ENCODE data around the gene PTPN9. TPM values are rescaled to one million over a fixed set of nuclear protein-coding genes. Genes with fewer than 3 reads are reported as not detected.

The PTPN9 gene
- total and polyA plus RNA-seq, 2 of the 13 experiments (the other 11 are each of a cell fraction or from before 2014, with no cell fraction given) = 16.6 to 19.9 TPM

DNA sequence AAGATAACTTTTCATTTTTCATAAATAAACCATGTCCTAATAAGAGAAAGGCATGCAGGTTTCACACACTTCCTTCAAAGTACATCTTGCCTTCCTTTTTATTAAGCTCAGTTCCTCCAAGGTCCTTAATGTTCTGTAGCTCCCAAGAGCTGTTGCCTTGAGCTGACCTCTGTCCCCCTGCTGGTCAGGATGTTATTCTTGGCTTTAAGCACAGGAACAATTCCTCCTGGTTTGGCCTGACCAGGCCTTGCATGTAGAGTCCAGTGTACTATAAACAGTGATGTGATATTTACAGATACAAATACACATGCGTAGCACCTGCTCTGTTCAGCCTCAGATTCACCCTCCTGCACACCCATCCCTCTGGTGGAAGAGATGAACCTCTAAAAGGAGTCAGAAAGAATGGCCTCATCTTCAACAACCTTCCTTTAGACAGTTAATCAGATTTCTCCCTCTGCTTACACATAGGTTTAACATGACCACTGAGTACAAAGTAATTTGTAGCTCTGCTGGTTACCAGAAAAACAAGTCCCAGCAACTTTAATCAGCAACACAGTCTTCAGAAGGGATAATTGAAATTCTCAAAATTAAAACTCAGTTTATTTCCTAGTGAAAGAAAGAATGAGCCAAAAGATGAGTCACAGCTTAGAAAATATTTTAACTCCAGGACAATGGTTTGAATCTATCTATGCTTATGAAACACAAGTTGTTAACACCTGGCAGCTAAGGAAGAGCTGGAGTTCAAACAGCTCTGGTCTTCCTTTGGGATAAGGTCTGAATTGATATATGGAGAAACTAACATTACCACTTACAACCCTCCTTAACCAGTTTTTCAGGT is 46.5 kb downstream of the PTPN9 start (continued):
- TF ChIP-seq NR2F6 (IDR thresholded peaks at IDR 0.05) = peak; percentile 23; the same call in 1 of the 2 replicates
- TF ChIP-seq NR2F6 (CRISPR knock-in tag; IDR thresholded peaks at IDR 0.05) = peak; percentile 59; the same call in 1 of the 2 replicates
- TF ChIP-seq, protein P1, sequence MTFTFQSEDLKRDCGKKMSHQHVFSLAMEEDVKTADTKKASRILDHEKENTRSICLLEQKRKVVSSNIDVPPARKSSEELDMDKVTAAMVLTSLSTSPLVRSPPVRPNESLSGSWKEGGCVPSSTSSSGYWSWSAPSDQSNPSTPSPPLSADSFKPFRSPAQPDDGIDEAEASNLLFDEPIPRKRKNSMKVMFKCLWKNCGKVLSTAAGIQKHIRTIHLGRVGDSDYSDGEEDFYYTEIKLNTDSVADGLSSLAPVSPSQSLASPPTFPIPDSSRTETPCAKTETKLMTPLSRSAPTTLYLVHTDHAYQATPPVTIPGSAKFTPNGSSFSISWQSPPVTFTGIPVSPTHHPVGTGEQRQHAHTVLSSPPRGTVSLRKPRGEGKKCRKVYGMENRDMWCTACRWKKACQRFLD (CRISPR knock-in tag; IDR thresholded peaks at IDR 0.05; ENCODE audit: borderline replicate concordance) = no peak
- TF ChIP-seq ZSCAN31 (CRISPR knock-in tag; IDR thresholded peaks at IDR 0.05; ENCODE audit: low read depth) = no peak
- no peak for TF ChIP-seq AHR (CRISPR knock-in tag; IDR thresholded peaks at IDR 0.05)
- TF ChIP-seq MIXL1 (CRISPR knock-in tag; IDR thresholded peaks at IDR 0.05) = no peak
- no peak for TF ChIP-seq ZBTB38 (CRISPR knock-in tag; IDR thresholded peaks at IDR 0.05)
- TF ChIP-seq SAP130 (CRISPR knock-in tag; IDR thresholded peaks at IDR 0.05; ENCODE audit: low read depth) = peak; percentile 37; the same call in 1 of the 2 replicates
- TF ChIP-seq KLF12 (CRISPR knock-in tag; IDR thresholded peaks at IDR 0.05; ENCODE audit: borderline replicate concordance) = no peak
- TF ChIP-seq ZNF430 (CRISPR knock-in tag; IDR thresholded peaks at IDR 0.05) = no peak
- 0 out of 2 replicates have a peak, but pooled peaks have one; percentile 27 for TF ChIP-seq ELF3 (CRISPR knock-in tag; IDR thresholded peaks at IDR 0.05)
- no peak for TF ChIP-seq ZNF557 (CRISPR knock-in tag; IDR thresholded peaks at IDR 0.05)
- no peak for TF ChIP-seq ZNF282 (IDR thresholded peaks at IDR 0.05; ENCODE audit: partially characterized antibody)
- no peak for TF ChIP-seq ATAD3A (CRISPR knock-in tag; IDR thresholded peaks at IDR 0.05)
- TF ChIP-seq, protein P2, sequence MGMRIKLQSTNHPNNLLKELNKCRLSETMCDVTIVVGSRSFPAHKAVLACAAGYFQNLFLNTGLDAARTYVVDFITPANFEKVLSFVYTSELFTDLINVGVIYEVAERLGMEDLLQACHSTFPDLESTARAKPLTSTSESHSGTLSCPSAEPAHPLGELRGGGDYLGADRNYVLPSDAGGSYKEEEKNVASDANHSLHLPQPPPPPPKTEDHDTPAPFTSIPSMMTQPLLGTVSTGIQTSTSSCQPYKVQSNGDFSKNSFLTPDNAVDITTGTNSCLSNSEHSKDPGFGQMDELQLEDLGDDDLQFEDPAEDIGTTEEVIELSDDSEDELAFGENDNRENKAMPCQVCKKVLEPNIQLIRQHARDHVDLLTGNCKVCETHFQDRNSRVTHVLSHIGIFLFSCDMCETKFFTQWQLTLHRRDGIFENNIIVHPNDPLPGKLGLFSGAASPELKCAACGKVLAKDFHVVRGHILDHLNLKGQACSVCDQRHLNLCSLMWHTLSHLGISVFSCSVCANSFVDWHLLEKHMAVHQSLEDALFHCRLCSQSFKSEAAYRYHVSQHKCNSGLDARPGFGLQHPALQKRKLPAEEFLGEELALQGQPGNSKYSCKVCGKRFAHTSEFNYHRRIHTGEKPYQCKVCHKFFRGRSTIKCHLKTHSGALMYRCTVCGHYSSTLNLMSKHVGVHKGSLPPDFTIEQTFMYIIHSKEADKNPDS (CRISPR knock-in tag; IDR thresholded peaks at IDR 0.05) = no peak
- TF ChIP-seq, protein P3, sequence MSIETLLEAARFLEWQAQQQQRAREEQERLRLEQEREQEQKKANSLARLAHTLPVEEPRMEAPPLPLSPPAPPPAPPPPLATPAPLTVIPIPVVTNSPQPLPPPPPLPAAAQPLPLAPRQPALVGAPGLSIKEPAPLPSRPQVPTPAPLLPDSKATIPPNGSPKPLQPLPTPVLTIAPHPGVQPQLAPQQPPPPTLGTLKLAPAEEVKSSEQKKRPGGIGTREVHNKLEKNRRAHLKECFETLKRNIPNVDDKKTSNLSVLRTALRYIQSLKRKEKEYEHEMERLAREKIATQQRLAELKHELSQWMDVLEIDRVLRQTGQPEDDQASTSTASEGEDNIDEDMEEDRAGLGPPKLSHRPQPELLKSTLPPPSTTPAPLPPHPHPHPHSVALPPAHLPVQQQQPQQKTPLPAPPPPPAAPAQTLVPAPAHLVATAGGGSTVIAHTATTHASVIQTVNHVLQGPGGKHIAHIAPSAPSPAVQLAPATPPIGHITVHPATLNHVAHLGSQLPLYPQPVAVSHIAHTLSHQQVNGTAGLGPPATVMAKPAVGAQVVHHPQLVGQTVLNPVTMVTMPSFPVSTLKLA (IDR thresholded peaks at IDR 0.05) = 0 out of 2 replicates have a peak, but pooled peaks have one; percentile 5
- no peak for TF ChIP-seq ZMYM4 (CRISPR knock-in tag; IDR thresholded peaks at IDR 0.05)
- TF ChIP-seq SP2 (CRISPR knock-in tag; IDR thresholded peaks at IDR 0.05) = no peak
- TF ChIP-seq STAG1 (CRISPR knock-in tag; IDR thresholded peaks at IDR 0.05) = peak; percentile 39
- TF ChIP-seq NCOR1 (IDR thresholded peaks at IDR 0.05; ENCODE audit: borderline replicate concordance, low read length) = no peak
- no peak for TF ChIP-seq RBFOX2 (IDR thresholded peaks at IDR 0.05; ENCODE audit: low read depth, low read length)
- TF ChIP-seq NONO (IDR thresholded peaks at IDR 0.05) = no peak
- no peak for TF ChIP-seq NONO (CRISPR knock-in tag; conservative IDR thresholded peaks at IDR 0.05)
- TF ChIP-seq RARA (CRISPR knock-in tag; IDR thresholded peaks at IDR 0.05) = 0 out of 2 replicates have a peak, but pooled peaks have one; percentile 10
- TF ChIP-seq, protein P4, sequence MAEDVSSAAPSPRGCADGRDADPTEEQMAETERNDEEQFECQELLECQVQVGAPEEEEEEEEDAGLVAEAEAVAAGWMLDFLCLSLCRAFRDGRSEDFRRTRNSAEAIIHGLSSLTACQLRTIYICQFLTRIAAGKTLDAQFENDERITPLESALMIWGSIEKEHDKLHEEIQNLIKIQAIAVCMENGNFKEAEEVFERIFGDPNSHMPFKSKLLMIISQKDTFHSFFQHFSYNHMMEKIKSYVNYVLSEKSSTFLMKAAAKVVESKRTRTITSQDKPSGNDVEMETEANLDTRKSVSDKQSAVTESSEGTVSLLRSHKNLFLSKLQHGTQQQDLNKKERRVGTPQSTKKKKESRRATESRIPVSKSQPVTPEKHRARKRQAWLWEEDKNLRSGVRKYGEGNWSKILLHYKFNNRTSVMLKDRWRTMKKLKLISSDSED (CRISPR knock-in tag; IDR thresholded peaks at IDR 0.05) = no peak
- no peak for TF ChIP-seq ZSCAN22 (CRISPR knock-in tag; IDR thresholded peaks at IDR 0.05)

All from HepG2 (cell line).